ENCODE results near the gene FABP1. TPM values are rescaled to one million over a fixed set of nuclear protein-coding genes. Genes with fewer than 3 reads are reported as not detected.

Gene FABP1
- total and polyA plus RNA-seq, 9 of the 15 experiments (the other 6 are each of a cell fraction or from before 2014, with no cell fraction given) = 0.64 TPM; not detected in 8

GRCh38 chr2:88127638-88127887 lies 299 bp downstream of the FABP1 start:
- Histone ChIP-seq H3K27ac (ENCODE audit: extremely low read depth, low read depth, low read length) (no peak overlapping the region), H3K36me3 (ENCODE audit: control insufficient read depth, insufficient read depth, low read length) (no peaks in the 10 kb centered on the region), H3K9me3 (replicated peaks; ENCODE audit: control insufficient read depth, insufficient read depth, low read depth, low read length) (no peaks in the 10 kb centered on the region), H3K4me2 (ENCODE audit: insufficient read depth, low read length) (no peak overlapping the region), H3K9ac (ENCODE audit: insufficient read depth in 1 of 2, low read depth in 2 of 2, low read length in 2 of 2) (no peak overlapping the region), H3K79me2 (ENCODE audit: control insufficient read depth, insufficient read depth, low read length) (no peaks in the 10 kb centered on the region), H3K4me1 (replicated peaks in 1 of 2; ENCODE audit: control insufficient read depth in 2 of 2, insufficient read depth in 2 of 2, low read length in 2 of 2) (no peaks in the 10 kb centered on the region), H3K9me1 (ENCODE audit: control insufficient read depth, insufficient read depth, low read length) (peaks cover 2% of the 10 kb centered on the region), H3K4me3 (no peak overlapping the region), H4K20me1 (replicated peaks; ENCODE audit: control insufficient read depth, insufficient read depth, low read length) (peaks cover 2% of the 10 kb centered on the region; the same call in 1 of the 2 replicates), H2AFZ (ENCODE audit: low read depth, low read length) (no peak overlapping the region), H3K27me3 (ENCODE audit: control insufficient read depth in 2 of 2, insufficient read depth in 2 of 2, low read length in 2 of 2) (peaks cover 30 to 66% of the 10 kb centered on the region in 2 experiments)
- FAIRE-seq (no peak), ATAC-seq (no peak), DNase-seq (ENCODE audit: extremely low read depth in 1 of 4, low spot score in 3 of 4) (no peak)
- ChIA-PET POLR2A (no interaction called here), CTCF (ENCODE audit: low intra/inter-chr PET ratio) (no interaction called here)
- no TSS peak for BruUV-seq (replicated peaks)
- intact Hi-C loops (cut with micrococcal nuclease) = no loop called here
- in situ Hi-C loops (cut with MboI) = no loop called here
- WGBS (ENCODE audit: insufficient coverage, low coverage, missing lambda C conversion rate) = 0% methylated on average over 1 of the region's 1 CpG
- TF ChIP-seq SP2 (IDR thresholded peaks at IDR 0.05; ENCODE audit: extremely low read depth, low read depth, low read length, poor library complexity, severe bottlenecking) (no peak), HIVEP1 (CRISPR knock-in tag; IDR thresholded peaks at IDR 0.05) (no peak), MXD1 (CRISPR knock-in tag; IDR thresholded peaks at IDR 0.05; ENCODE audit: borderline replicate concordance, poor library complexity, severe bottlenecking) (no peak), MITF (IDR thresholded peaks at IDR 0.05) (no peak), SUPT5H (IDR thresholded peaks at IDR 0.05) (no peak), KAT7 (CRISPR knock-in tag; IDR thresholded peaks at IDR 0.05; ENCODE audit: borderline replicate concordance) (no peak), ELK1 (CRISPR knock-in tag; IDR thresholded peaks at IDR 0.05) (no peak), ZNF384 (IDR thresholded peaks at IDR 0.05; ENCODE audit: low read depth, low read length) (no peak), TCF3 (CRISPR knock-in tag; IDR thresholded peaks at IDR 0.05) (no peak), CLOCK (CRISPR knock-in tag; IDR thresholded peaks at IDR 0.05; ENCODE audit: borderline replicate concordance) (no peak), IRF2 (CRISPR knock-in tag; IDR thresholded peaks at IDR 0.05) (no peak), ZBTB1 (CRISPR knock-in tag; IDR thresholded peaks at IDR 0.05; ENCODE audit: borderline replicate concordance, low read depth) (no peak), ZNF76 (CRISPR knock-in tag; IDR thresholded peaks at IDR 0.05; ENCODE audit: borderline replicate concordance) (no peak), CBFA2T3 (IDR thresholded peaks at IDR 0.05) (no peak)
- TF ChIP-seq, protein P1, sequence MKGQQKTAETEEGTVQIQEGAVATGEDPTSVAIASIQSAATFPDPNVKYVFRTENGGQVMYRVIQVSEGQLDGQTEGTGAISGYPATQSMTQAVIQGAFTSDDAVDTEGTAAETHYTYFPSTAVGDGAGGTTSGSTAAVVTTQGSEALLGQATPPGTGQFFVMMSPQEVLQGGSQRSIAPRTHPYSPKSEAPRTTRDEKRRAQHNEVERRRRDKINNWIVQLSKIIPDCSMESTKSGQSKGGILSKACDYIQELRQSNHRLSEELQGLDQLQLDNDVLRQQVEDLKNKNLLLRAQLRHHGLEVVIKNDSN (CRISPR knock-in tag; IDR thresholded peaks at IDR 0.05) = no peak

Data from K562 (cell line).